Gastroesophageal sphincter (tissue), 4 donors: ENCODE data around the gene RHCE. TPM values are rescaled to one million over a fixed set of nuclear protein-coding genes. Genes with fewer than 3 reads are reported as not detected.
"Not testable (repeated sequence)": the region's sequence is repeated elsewhere in the genome, so short reads cannot be mapped to it uniquely, and the experiment has no call there.

Source experiments
- ATAC-seq: fragments of 150-250 bp; one replicate; pipeline ENCODE4 v1.9.1; 2016; ENCODE audit warnings: mild to moderate bottlenecking, moderate library complexity
- H3K27ac ChIP-seq, 4 donors: fragments of 200-600 bp; sonication (generic) in 3 of 4; 1 replicate in 3 of 4; 2 replicates in 1 of 4; pipeline ENCODE4 v1.5.1; 2016 to 2019
- H3K27me3 ChIP-seq: fragments of 200-600 bp; sonication (generic); one replicate; pipeline ENCODE4 v1.5.1; 2019
- H3K36me3 ChIP-seq, 2 donors: fragments of 200-600 bp; sonication (generic); one replicate each; pipeline ENCODE4 v1.5.1; 2019; ENCODE audit warnings: control low read depth in 1 of 2
- H3K4me1 ChIP-seq, 3 donors: fragments of 200-600 bp; sonication (generic); 1 replicate in 2 of 3; 2 replicates in 1 of 3; pipeline ENCODE4 v1.5.1; 2016 to 2019; ENCODE audit warnings: control low read depth in 2 of 3
- H3K4me3 ChIP-seq, 2 donors: fragments of 200-600 bp; sonication (generic); one replicate each; pipeline ENCODE4 v1.5.1; 2019; ENCODE audit warnings: mild to moderate bottlenecking in 1 of 2, moderate library complexity in 1 of 2
- H3K9me3 ChIP-seq, 3 donors: fragments of 200-600 bp; sonication (generic); one replicate each; pipeline ENCODE4 v1.5.1; 2017 to 2019; ENCODE audit warnings: control low read depth in 2 of 3
- EP300 ChIP-seq: sonication (generic); formaldehyde crosslinking; IDR thresholded peaks from one replicate; pipeline ENCODE4 v1.6.1; 2017; ENCODE audit warnings: antibody characterized with exemption, mild to moderate bottlenecking
- POLR2A ChIP-seq, 2 donors: fragments of 450-650 bp; IDR thresholded peaks; one replicate each; pipeline ENCODE4 v1.6.1; 2017; ENCODE audit warnings: antibody characterized with exemption in 2 of 2, mild to moderate bottlenecking in 2 of 2, moderate library complexity in 1 of 2
- POLR2AphosphoS5 ChIP-seq: sonication (generic); formaldehyde crosslinking; IDR thresholded peaks from one replicate; pipeline ENCODE4 v1.6.1; 2017; ENCODE audit warnings: antibody characterized with exemption
- WGBS, 2 donors: methylation state at CpG; one replicate each; pipeline ENCODE4 v1.1.5; 2018; ENCODE audit warnings: low coverage in 1 of 2; 5-methylcytosine and 5-hydroxymethylcytosine counted together
- total RNA-seq, 4 donors: library from RNA; depleted of rRNA; stranded (reverse); fragments of >200 nt; gene quantifications; one replicate each; pipeline ENCODE4 v1.1.0, GENCODE V29; 2016
- TF ChIP-seq, protein P1 (sequence below), 4 experiments: fragments of 200-600 bp in 2 of 4; fragments of 450-650 bp in 2 of 4; sonication (generic) in 1 of 4; IDR thresholded peaks; one replicate each; pipeline ENCODE4 v1.5.1; 2017 to 2019; ENCODE audit warnings: antibody characterized with exemption in 4 of 4, mild to moderate bottlenecking in 2 of 4, moderate library complexity in 2 of 4

Gene RHCE
- not detected for total RNA-seq

GRCh38 chr1:25420715-25421114 lies at the start of gene RHCE:
RHCE (minus strand) TSS chr1:25420825; CDS start chr1:25420786, 39 bp downstream.
- not testable (repeated sequence) for ATAC-seq, H3K27me3 ChIP-seq, H3K9me3 ChIP-seq, H3K4me1 ChIP-seq, H3K4me3 ChIP-seq, H3K36me3 ChIP-seq, H3K27ac ChIP-seq
- no CpG with 5 or more reads among the region's 9 CpGs for WGBS, 2 donors

DNA sequence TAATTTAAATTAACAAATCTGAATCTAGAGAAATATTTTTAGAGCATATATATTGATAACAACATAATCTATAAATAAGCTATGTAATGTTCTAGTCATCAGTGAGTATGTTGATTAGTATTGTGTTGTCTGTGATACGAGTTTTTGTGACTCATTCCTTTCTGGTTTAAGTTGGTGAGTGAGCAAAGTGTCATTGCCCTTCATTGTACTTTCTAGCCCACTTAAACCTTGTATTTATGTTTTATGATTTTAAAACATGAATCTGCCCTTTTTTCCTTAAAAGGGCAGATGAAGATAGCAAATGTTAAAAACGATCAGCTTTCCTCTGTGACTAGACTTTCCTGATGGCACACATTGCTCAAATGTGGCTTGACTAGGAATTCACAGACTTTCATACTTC lies 48.6 kb upstream of the RHCE start:
- WGBS, 2 donors: 71 to 73% methylated on average over 1 to 2 of the region's 2 CpGs
- Histone ChIP-seq H3K9me3 (no peaks in the 10 kb centered on the region), H3K4me3 (no peak overlapping the region), H3K27ac (no peak overlapping the region), H3K4me1 (peaks cover 0 to 66% (median 3%) of the 10 kb centered on the region in 3 donors), H3K27me3 (no peaks in the 10 kb centered on the region), H3K36me3 (no peaks in the 10 kb centered on the region)
- no peak for ATAC-seq
- TF ChIP-seq POLR2A (IDR thresholded peaks at IDR 0.05) (no peak), EP300 (no peak), POLR2AphosphoS5 (no peak)
- TF ChIP-seq, protein P1, sequence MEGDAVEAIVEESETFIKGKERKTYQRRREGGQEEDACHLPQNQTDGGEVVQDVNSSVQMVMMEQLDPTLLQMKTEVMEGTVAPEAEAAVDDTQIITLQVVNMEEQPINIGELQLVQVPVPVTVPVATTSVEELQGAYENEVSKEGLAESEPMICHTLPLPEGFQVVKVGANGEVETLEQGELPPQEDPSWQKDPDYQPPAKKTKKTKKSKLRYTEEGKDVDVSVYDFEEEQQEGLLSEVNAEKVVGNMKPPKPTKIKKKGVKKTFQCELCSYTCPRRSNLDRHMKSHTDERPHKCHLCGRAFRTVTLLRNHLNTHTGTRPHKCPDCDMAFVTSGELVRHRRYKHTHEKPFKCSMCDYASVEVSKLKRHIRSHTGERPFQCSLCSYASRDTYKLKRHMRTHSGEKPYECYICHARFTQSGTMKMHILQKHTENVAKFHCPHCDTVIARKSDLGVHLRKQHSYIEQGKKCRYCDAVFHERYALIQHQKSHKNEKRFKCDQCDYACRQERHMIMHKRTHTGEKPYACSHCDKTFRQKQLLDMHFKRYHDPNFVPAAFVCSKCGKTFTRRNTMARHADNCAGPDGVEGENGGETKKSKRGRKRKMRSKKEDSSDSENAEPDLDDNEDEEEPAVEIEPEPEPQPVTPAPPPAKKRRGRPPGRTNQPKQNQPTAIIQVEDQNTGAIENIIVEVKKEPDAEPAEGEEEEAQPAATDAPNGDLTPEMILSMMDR (IDR thresholded peaks at IDR 0.05): no peak

DNA sequence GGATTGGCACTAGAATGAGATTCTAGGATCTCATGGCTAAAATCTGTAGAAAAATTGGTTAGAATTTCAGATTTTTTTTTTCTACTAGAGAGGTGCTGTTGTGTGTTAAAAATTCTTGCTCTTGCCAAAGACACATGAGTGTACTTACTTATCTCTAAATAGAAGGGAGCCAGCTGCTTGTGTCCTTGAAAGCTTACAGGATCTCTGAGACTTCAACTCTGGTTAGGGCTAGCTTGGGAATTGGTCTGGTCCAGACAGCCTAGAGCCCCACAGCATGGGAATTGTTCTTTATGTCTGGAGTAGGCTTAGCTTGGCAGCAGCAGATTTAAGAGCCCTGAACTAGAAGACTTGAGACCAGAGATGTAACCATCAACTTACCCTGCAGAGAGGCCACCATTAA lies 47.4 kb upstream of the RHCE start:
- no peaks in the 10 kb centered on the region for H3K36me3 ChIP-seq
- TF ChIP-seq EP300 (no peak), POLR2A (IDR thresholded peaks at IDR 0.05) (no peak), POLR2AphosphoS5 (no peak)
- TF ChIP-seq, protein P1 (IDR thresholded peaks at IDR 0.05): no peak
- H3K27ac ChIP-seq: no peak overlapping the region
- peaks cover 0 to 60% (median 3%) of the 10 kb centered on the region in 3 donors for H3K4me1 ChIP-seq
- H3K4me3 ChIP-seq: no peak overlapping the region
- H3K27me3 ChIP-seq: no peaks in the 10 kb centered on the region
- H3K9me3 ChIP-seq: no peaks in the 10 kb centered on the region
- ATAC-seq: no peak

DNA sequence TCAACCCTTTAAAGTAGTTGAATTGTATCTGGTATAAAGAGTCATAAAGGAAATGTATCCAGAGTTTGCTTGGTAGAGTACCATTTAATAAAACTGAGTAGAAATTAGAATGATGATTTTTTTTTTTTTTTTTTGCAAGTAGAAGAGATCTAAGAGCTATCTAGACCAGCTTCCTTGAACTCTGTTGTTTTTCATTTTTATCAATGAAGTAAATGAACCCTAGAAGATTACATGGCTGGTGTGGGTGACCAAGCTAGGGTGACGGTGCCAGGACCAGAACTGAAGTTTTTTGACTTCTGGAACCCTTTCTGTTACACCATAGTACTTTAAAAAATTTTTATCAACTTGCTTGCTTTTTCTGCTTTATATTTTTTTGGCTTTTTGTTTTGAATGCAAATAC lies 47.0 kb upstream of the RHCE start:
- Histone ChIP-seq H3K4me3 (no peak overlapping the region), H3K27ac (no peak overlapping the region), H3K36me3 (no peaks in the 10 kb centered on the region), H3K4me1 (peaks cover 0 to 60% (median 3%) of the 10 kb centered on the region in 3 donors), H3K9me3 (no peaks in the 10 kb centered on the region), H3K27me3 (no peaks in the 10 kb centered on the region)
- WGBS, 2 donors: 40 to 100% methylated on average over 1 of the region's 1 CpG
- TF ChIP-seq POLR2AphosphoS5 (no peak), POLR2A (IDR thresholded peaks at IDR 0.05) (no peak)
- TF ChIP-seq, protein P1 (IDR thresholded peaks at IDR 0.05): no peak
- ATAC-seq: no peak

GRCh38 chr1:25467193-25467592 lies 46.6 kb upstream of the RHCE start:
- no peaks in the 10 kb centered on the region for H3K27me3 ChIP-seq
- no peaks in the 10 kb centered on the region for H3K9me3 ChIP-seq
- WGBS, 2 donors: 46 to 47% methylated on average over 3 to 4 of the region's 4 CpGs
- peaks cover 0 to 60% (median 3%) of the 10 kb centered on the region in 3 donors for H3K4me1 ChIP-seq
- no peak for TF ChIP-seq POLR2AphosphoS5
- TF ChIP-seq, protein P1 (IDR thresholded peaks at IDR 0.05): no peak
- TF ChIP-seq EP300: no peak
- TF ChIP-seq POLR2A (IDR thresholded peaks at IDR 0.05): no peak
- no peak for ATAC-seq
- no peaks in the 10 kb centered on the region for H3K36me3 ChIP-seq
- H3K27ac ChIP-seq: no peak overlapping the region
- H3K4me3 ChIP-seq: no peak overlapping the region
